Neural cell (in vitro differentiated cells): Measurements from ENCODE around the gene KLHL3. TPM values are rescaled to one million over a fixed set of nuclear protein-coding genes. Genes with fewer than 3 reads are reported as not detected.

Source experiments
- H2AFZ ChIP-seq: fragments of 200-600, 300-800 bp; sonication (generic), shearing (Covaris generic); 2 replicates; pipeline ENCODE4 v1.6.0; 2014; ENCODE audit warnings: low read depth, mild to moderate bottlenecking, antibody characterized with exemption, low read length, moderate library complexity
- H3F3A ChIP-seq: fragments of 200-600 bp; shearing (Covaris generic); 2 replicates; pipeline ENCODE4 v1.6.1; 2016; ENCODE audit warnings: mild to moderate bottlenecking, moderate library complexity, mixed read lengths, antibody characterized with exemption, low read length; ENCODE audit not compliant: insufficient read depth, poor library complexity, severe bottlenecking
- H3K27ac ChIP-seq: fragments of 200-600, 300-800 bp; sonication (generic), shearing (Covaris generic); 2 replicates; pipeline ENCODE4 v1.5.1; 2014; ENCODE audit warnings: mild to moderate bottlenecking, low read length, moderate library complexity
- H3K27me3 ChIP-seq: fragments of 300-800, 200-600 bp; sonication (generic), shearing (Covaris generic); 2 replicates; pipeline ENCODE4 v1.6.0; 2014; ENCODE audit warnings: mild to moderate bottlenecking, low read depth, low read length, moderate library complexity; ENCODE audit not compliant: insufficient read depth
- H3K36me3 ChIP-seq: fragments of 300-800, 200-600 bp; sonication (generic), shearing (Covaris generic); 2 replicates; pipeline ENCODE4 v1.5.1; 2014; ENCODE audit warnings: mild to moderate bottlenecking, antibody characterized with exemption, low read length, moderate library complexity; ENCODE audit not compliant: insufficient read depth
- H3K4me2 ChIP-seq: fragments of 300-800, 200-600 bp; sonication (generic), shearing (Covaris generic); 2 replicates; pipeline ENCODE4 v1.6.0; 2014; ENCODE audit warnings: mild to moderate bottlenecking, low read length
- H3K4me3 ChIP-seq: fragments of 300-800, 200-600 bp; sonication (generic), shearing (Covaris generic); 2 replicates; pipeline ENCODE4 v1.5.1; 2014; ENCODE audit warnings: mild to moderate bottlenecking, low read length, moderate library complexity
- H3K79me2 ChIP-seq: fragments of 200-600 bp; shearing (Covaris generic); replicated peaks from 2 replicates; pipeline ENCODE4 v1.6.0; 2014; ENCODE audit warnings: mild to moderate bottlenecking, low read length, moderate library complexity; ENCODE audit not compliant: insufficient read depth
- H3K9ac ChIP-seq: fragments of 300-800, 200-600 bp; sonication (generic), shearing (Covaris generic); 2 replicates; pipeline ENCODE4 v1.6.1; 2016; ENCODE audit warnings: mild to moderate bottlenecking, low read length, mixed read lengths
- H3K9me2 ChIP-seq: fragments of 200-600 bp; shearing (Covaris generic); 2 replicates; pipeline ENCODE4 v1.6.1; 2016; ENCODE audit warnings: mild to moderate bottlenecking, low read length, mixed read lengths; ENCODE audit not compliant: insufficient read depth
- H3K9me3 ChIP-seq: fragments of 200-600, 300-800 bp; sonication (generic), shearing (Covaris generic); 2 replicates; pipeline ENCODE4 v1.6.1; 2016; ENCODE audit warnings: mild to moderate bottlenecking, mixed run types, low read length, moderate library complexity, mixed read lengths
- H4K20me1 ChIP-seq: fragments of 200-600 bp; shearing (Covaris generic); 2 replicates; pipeline ENCODE4 v1.6.1; 2016; ENCODE audit warnings: mild to moderate bottlenecking, mixed run types; ENCODE audit not compliant: insufficient read depth
- CTCF ChIP-seq: fragments of 450-650 bp; IDR thresholded peaks from 2 replicates; pipeline ENCODE4 v1.5.1; 2014; ENCODE audit warnings: antibody characterized with exemption, mild to moderate bottlenecking, moderate library complexity; ENCODE audit not compliant: poor library complexity, severe bottlenecking
- EP300 ChIP-seq: fragments of 450-650 bp; conservative IDR thresholded peaks from 2 replicates; pipeline ENCODE4 v1.6.1; 2014; ENCODE audit warnings: antibody characterized with exemption, mild to moderate bottlenecking, moderate library complexity; ENCODE audit not compliant: poor library complexity, severe bottlenecking
- EZH2 ChIP-seq: fragments of 200-600, 300-800 bp; shearing (Covaris generic), sonication (generic); IDR thresholded peaks from 2 replicates; pipeline ENCODE4 v1.6.1; 2014; ENCODE audit warnings: antibody characterized with exemption, low read length, borderline replicate concordance, mild to moderate bottlenecking; ENCODE audit not compliant: insufficient read depth, poor library complexity, severe bottlenecking
- MXI1 ChIP-seq: fragments of 450-650 bp; conservative IDR thresholded peaks from 2 replicates; pipeline ENCODE4 v1.6.1; 2014; ENCODE audit warnings: antibody characterized with exemption, mild to moderate bottlenecking; ENCODE audit not compliant: poor library complexity, severe bottlenecking
- POLR2AphosphoS5 ChIP-seq: IDR thresholded peaks from 2 replicates; pipeline ENCODE4 v1.6.1; 2012
- RAD21 ChIP-seq: fragments of 450-650 bp; conservative IDR thresholded peaks from 2 replicates; pipeline ENCODE4 v1.6.1; 2014; ENCODE audit warnings: antibody characterized with exemption, mild to moderate bottlenecking, moderate library complexity
- REST ChIP-seq: IDR thresholded peaks from 2 replicates; pipeline ENCODE4 v1.6.1; 2012; ENCODE audit warnings: borderline replicate concordance
- SMC3 ChIP-seq: fragments of 450-650 bp; conservative IDR thresholded peaks from 2 replicates; pipeline ENCODE4 v1.6.1; 2014; ENCODE audit warnings: antibody characterized with exemption, mild to moderate bottlenecking, moderate library complexity; ENCODE audit not compliant: poor library complexity
- TAF1 ChIP-seq: IDR thresholded peaks from 2 replicates; pipeline ENCODE4 v1.6.1; 2012; ENCODE audit warnings: low read depth
- polyA plus RNA-seq: library from polyadenylated mRNA; depleted of rRNA; stranded (reverse); fragments of >200 nt; gene quantifications from 2 replicates; pipeline ENCODE4 v1.2.3, GENCODE V29; 2014

KLHL3 gene
- polyA plus RNA-seq, 1 donor from 2014 or later = 12.9 TPM

- Histone ChIP-seq H3K36me3 (no peaks in the 10 kb centered on the region), H3K9me2 (no peaks in the 10 kb centered on the region), H4K20me1 (no peaks in the 10 kb centered on the region), H3K9ac (no peak overlapping the region), H3K79me2 (no peaks in the 10 kb centered on the region), H3F3A (no peaks in the 10 kb centered on the region), H3K9me3 (no peaks in the 10 kb centered on the region), H2AFZ (no peak overlapping the region), H3K4me2 (no peak overlapping the region), H3K27me3 (no peaks in the 10 kb centered on the region), H3K27ac (no peak overlapping the region), H3K4me3 (no peak overlapping the region)
- TF ChIP-seq EP300 (no peak), TAF1 (no peak), RAD21 (no peak), EZH2 (no peak)
Measured at GRCh38 chr5:137693307-137693950, 42.5 kb downstream of the KLHL3 start.

- H3K4me2 ChIP-seq = no peak overlapping the region
- no peaks in the 10 kb centered on the region for H3K79me2 ChIP-seq
- H4K20me1 ChIP-seq = no peaks in the 10 kb centered on the region
Measured at GRCh38 chr5:137689306-137689705, 46.6 kb downstream of the KLHL3 start.

More at GRCh38 chr5:137689306-137689705, 46.6 kb downstream of the KLHL3 start:
- TF ChIP-seq EZH2 = no peak
- no peak for TF ChIP-seq TAF1
- no peak for TF ChIP-seq EP300
- TF ChIP-seq REST = no peak
- no peak for TF ChIP-seq CTCF
- no peak for TF ChIP-seq MXI1
- TF ChIP-seq RAD21 = no peak
- no peak for TF ChIP-seq POLR2AphosphoS5
- no peak for TF ChIP-seq SMC3
- Histone ChIP-seq H3K9ac (no peak overlapping the region), H3K27ac (no peak overlapping the region), H3K4me3 (no peak overlapping the region), H3K9me3 (no peaks in the 10 kb centered on the region), H2AFZ (no peak overlapping the region), H3K27me3 (no peaks in the 10 kb centered on the region), H3K9me2 (no peaks in the 10 kb centered on the region), H3K36me3 (no peaks in the 10 kb centered on the region), H3F3A (no peaks in the 10 kb centered on the region)
